IPS DF 4.7 (cell line): Measurements from ENCODE around the gene PCNX2.

Source experiments
- DNase-seq: peaks from one replicate; pipeline ENCODE4 v3.0.0-alpha.2; 2013; ENCODE audit warnings: low spot score; ENCODE audit errors: extremely low read depth

The PCNX2 gene

DNA sequence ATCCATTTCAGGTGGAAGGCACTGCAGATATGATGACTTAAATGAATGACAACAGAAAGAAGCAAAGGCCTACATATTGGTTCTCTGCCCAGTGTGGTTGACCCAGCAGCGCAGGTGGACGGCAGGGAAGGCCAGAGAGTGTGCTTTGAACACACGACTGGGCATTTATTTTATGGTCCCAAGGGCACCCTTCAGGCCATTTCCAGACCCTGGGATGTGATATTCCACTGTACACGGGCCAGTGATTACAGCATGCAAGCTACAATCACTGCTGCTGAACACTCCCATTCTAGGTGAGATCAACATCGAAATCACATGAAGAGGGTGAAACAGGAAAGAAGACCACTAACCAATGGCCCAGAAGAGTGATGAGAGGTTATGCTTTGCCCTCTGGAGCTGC, 33.8 kb downstream of the PCNX2 start:
- no peak for DNase-seq

DNA sequence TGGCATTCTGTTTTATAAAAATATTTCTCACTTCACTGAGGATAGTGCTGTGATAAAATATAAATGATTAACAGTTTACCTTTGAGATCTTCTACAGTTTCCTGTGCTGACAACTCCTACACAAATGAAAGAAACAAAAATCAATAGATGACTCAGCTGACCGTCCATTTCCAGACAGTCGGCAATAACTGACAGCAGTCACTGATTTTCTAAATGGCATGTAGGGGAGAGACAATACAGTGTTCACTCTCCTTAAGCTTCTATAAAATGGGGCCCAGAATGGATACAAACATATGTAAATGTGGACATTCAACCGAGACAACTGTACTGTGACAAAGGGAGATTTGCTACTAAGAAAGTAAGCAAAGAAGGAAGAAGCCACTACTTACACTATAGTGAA, 34.3 kb downstream of the PCNX2 start:
- no peak for DNase-seq

DNA sequence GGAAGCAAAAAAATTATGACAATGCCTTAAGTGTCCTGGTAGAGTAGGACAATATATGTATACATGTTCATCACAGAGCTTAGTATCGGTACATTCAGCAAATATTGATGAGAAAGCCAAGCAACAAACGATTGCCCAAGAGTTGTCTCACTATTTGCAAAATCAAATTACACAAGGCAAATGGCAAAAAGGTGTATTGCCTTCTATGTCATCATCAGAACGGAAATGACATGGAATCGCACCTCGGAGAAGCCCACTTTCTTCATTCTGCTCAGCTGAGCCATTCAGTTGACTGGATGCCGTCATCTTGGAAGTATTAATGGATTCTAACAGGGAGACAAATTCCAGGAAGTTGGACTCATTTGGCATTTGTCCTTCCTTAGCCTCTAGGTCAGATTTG, 37.7 kb downstream of the PCNX2 start:
- no peak for DNase-seq

DNA sequence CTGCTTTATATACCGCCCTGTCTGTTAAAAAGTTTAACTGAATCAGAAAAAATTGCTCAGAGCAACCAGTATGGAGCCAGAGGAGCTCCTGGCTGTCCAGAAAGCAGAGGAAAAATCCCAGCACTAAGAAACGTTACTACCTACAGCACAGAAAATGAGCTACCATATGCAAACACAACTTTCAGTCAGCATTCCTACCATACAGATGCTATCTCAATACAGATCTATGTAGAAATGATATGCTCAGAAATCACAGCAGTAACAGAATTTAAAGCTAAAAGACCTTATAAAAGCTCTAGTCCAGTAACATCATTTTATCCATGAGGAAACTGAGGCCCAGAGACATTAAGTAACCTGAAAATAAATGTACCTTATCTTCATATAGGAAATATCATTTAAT, 38.7 kb downstream of the PCNX2 start:
- no peak for DNase-seq

DNA sequence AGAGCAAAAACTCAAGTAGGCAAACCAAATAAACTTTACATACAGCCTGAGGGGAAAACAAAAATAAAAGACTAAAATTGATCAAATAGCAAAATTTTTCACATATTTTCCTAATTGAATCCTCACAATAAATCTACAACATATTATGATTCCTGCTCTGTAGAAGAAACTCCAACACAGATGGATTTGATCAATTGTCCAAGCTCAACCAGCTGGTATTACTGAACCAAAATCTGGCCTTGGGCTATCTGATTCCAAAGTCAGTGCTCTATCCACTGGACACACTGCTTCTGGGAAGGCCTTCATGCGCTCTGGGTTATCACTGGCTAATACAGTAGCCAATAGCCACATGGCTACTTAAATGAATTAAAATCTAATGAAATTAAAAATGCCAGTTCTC, 39.3 kb downstream of the PCNX2 start:
- DNase-seq, result no peak

DNA sequence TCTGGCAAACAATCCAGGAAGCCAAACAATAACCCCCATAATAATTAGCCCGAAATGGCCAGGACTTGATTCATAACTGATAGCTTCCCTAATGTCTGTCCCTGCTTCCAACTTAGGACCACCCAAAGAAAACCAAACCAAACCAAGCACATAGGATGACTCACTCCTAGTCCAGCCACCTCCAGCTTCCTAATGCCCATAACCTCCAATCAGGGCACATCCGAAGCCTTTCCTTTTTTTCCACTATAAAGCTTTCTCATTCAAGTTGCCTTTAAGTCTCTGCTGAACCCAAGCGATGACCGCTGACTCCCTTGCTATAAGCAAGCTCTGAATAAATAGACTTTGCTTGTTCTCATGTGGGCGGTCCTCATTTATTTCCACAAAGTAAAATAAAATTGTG, 40.4 kb downstream of the PCNX2 start:
- DNase-seq, result no peak

DNA sequence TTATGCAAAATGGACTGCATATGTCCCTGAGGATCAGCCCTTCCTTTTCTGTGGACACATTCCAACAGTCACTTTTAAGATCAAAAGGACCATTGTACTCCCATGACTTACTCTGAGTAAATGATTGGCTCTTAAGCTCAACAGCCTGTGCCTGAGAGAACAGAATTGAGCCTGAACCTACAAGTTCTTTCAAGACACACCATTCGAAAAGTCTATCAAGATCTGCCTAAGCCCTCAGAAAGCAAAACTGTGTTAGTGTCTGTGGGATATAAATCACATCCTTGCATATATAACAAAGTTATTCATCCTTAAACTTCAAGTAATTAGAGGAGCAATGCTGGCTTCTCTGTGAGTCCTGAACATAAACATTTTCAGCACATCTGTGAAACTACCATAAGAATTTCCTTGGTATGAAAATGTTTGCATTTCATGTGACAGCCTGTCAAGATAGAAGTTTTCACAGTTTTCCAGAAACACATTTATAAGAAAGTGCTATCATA, 41.6 kb downstream of the PCNX2 start:
- no peak for DNase-seq

DNA sequence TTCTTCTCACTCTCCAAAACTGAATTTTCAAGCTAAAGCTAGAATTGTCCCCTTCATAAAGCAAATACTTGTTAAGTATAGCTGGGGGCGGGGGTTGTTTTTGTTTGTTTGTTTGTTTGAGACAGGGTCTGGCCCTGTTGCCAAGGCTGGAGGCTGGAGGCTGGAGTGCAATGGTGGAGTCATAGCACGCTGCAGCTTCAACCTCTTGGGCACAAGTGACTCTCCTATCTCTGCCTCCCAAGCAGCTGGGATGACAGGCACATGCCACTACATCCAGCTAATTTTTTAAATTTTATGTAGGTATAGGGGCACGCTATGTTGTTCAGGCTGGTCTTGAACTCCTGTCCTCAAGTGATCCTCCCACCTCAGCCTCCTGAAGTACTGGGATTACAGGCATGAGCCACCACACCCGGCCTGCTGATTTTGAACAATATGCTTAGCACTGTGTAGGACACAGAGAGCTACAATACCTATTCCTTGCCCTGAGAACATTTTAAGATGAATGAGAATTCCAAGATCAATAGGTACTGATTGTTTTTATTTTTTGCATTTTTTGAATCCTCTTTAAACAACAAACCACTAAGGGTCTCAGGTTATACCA, 42.2 kb downstream of the PCNX2 start:
- no peak for DNase-seq

DNA sequence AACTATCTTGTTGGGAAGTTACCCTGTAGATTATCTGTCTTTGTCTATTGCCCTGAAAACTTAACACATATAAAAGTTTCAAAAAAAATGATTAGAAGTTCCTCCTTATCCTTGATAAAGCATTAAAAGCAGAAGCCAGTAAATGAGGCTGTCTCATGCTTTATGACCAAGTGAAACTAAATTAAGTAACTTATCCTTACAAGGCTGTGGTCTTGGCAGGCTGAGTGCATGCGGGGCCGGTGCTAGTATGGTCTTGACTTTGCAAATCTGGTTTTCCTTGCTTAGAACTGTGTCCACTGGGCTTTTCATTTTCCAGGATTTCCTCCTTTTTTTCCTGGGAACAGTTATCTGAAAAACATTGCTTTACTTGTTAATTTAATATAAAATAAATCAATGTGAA, 43.1 kb downstream of the PCNX2 start:
- DNase-seq, result no peak

DNA sequence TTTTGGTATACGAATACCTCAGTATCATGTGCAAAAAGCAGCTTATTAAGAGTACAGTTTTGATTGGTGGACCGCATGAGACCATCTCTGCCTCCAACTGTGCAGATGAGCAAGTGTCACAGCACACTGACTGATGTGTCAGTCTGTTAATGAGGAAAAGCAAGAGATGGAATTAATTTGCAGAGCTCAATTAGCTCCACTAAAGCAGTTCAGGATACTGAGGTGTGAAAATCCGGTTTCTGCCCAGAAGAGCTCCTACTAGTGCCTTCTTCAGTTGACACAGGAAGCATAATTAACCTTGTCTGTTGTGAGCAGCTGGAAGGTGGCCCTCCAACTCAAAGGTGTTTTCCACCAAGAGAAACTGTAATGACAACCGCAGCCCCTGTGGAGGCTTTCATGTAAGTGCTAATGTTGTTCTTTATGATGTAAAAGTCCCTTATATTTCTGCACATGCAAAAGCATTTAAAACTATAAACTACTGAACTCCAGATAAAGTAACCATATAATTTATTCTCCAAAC, 44.3 kb downstream of the PCNX2 start:
- DNase-seq, result no peak

DNA sequence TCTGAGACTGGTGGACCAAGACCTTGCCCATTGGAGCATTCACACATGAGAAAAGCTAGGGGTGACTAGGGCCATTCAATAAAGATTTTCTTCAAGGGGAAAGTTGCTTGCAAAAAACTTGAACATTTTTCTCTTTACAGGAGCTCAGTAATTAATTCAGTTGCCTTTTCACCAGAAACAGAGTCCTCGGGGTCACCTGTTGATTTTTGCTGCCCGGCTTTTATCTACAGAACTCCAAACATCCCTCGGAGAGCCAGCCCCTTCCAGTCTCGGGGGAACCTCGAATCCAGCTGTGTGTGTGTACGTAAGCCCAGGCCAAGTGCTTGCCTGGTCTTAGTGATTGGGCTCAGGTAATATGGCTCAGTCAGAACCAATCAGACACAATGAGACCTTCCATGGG, 47.5 kb downstream of the PCNX2 start:
- no peak for DNase-seq

DNA sequence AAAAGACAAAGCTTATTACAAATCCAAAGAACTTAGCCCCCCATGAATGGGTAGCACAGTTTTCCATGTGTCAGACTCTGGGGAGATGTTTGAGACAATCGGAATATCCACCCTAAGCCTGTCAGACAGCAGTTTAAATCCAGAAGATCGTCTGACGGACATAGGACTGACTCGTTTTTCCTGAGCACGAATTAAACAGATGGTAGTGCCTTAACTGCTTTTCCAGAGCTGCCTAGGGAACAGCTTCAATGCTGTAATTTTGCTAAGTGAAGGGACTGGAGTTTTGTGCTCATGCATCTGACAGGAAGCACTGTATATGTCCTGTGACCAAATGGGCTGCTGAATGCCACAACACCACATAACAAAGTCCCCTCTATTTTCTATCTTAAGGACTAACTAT, 48.6 kb downstream of the PCNX2 start:
- DNase-seq, result no peak

DNA sequence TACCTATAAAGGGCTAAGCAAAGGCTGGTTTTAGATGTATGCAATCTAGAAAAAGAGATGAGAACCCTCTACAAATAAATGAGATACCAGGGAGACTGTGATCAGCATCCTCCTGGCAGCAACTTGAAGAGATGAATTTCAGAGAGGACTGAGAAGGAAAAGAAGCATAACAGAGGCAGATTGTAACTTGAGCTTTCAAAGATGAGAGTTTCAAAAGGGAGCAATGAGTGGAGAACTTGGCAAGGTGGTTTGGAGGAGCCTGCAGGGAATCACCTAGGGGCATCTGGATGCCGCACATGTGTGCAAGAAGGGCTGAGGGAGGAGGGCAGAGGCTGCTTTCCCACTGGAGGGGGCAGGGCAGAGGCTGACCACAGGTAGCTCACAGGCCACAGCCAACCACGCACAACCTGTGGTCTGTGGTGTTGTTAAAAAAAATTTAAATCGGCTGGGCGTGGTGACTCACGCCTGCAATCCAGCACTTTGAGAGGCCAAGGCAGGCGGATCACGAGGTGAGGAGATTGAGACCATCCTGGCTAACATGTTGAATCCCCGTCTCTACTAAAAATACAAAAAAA, 50.2 kb downstream of the PCNX2 start:
- no peak for DNase-seq

DNA sequence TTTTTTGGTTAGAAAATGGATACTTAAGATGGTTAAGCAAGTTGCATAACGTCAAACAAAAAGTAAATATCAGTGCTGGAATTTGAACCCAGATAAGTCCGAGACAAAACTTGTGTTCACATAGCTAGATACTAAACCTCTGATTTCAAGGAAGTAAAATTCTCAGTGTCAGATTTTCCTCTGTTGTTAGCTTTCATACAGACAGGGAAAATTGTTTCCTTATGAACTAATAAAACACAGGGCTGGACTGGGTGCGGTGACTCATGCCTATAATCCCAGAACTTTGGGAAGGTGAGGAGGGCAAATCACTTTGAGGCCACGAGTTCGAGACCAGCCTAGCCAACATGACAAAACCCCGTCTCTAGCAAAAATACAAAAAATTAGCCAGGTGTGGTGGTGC, 51.3 kb downstream of the PCNX2 start:
- DNase-seq, result no peak

DNA sequence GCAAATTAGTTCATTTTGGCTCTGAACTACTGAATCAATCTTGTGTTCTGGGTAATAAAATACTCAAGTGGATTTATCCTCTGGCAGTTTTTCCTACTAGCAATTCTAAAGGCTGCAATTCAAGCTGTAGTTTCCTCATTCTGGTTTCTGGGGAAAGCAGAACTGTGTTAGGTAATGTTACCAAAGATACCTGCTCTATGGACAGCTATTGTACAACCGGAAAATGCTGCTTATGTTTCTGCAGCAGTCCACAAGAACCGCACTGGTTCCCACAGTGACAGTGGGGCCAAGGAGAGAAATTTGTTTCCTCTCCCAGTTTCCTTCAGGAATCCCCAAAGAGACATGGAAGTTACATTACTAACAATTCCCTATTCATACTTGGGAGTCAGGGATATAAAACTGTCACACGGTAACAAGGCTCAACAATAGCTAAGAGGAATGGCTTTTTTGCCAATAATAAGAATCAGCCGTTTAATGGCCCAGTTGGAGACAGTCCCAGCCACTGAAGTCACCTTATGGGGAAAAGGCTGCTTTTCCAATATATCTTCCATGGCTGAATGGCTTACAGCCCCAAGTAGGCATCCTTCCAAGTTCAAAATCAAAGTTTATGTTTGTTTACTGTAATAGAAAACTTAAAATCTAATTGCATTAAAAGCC, 52.6 kb downstream of the PCNX2 start:
- no peak for DNase-seq

DNA sequence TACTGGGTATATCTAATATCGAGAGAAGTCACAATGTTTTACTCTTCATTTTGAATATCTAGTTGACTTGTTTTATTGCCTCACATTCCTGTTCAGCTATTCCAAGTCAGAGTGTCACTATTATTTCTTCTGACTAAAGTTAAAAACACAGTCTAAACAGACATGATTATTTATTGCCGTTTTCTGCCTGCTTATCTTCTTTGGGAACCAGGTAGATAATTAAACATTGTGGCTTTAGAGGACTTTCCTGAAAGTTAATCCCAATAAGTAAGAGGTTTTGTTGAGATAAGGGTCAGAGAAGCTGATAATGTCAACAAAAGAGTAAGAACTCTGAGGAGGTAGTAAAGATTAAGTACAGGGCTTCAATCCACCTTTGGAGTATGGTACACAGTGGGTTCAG, 53.8 kb downstream of the PCNX2 start:
- no peak for DNase-seq

DNA sequence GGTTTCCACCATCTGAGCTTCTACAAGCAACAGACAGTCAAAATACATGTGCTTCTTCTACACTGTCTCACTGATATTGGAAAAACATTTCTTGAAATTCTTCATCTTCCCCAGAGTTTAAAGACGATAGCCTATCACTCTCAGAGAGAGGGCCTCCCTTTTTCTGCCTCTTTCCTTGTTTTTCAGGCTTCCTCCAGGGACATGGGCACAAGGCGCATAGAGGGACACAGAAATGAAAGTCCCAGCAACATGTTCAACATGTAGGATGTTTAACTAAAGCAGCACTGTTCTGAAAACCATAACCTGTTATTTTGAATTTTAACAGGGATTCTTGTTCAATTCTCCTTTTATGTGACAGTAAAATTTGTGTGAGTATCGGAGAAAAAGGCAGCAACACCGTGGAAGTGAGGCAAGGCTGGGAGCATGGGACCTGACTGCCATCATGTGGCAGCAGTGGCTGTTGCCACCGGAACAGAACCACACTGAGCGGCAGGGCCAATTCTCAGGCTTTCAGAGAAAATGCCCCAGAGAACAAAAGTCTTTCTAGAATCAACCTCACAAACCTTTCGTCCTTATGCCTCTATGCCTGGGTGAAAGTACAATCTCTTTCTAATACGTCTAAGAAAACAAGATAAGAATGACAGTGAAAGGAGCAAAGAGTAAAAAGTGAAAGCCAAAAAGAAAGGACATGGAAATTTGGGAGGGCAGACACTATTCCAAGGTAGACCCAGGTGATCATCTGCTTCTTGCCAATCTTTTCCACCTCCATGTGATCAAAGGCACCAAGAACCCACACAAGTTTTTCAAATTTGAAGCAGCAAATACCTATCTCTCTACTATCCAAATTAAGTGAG, 54.5 kb downstream of the PCNX2 start:
- DNase-seq, result no peak

DNA sequence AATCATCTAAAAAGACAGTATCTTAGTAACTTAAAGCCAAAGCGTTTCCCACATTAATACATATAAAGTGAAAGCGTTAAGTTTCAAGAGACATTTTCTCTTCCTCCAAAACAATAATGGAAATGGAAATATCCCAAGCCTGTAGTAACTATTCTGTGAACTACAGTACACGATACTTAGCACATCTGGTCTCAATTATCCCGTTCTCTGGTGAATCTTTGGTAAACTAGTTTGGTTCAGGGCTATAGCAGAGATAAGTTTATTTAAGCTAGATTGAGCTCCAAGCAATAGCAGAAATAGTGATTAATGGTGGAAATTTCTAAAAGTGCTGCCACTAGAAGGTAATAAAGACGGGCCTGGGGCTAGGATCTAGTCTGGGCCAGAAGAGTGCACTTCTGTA, 55.2 kb downstream of the PCNX2 start:
- no peak for DNase-seq

DNA sequence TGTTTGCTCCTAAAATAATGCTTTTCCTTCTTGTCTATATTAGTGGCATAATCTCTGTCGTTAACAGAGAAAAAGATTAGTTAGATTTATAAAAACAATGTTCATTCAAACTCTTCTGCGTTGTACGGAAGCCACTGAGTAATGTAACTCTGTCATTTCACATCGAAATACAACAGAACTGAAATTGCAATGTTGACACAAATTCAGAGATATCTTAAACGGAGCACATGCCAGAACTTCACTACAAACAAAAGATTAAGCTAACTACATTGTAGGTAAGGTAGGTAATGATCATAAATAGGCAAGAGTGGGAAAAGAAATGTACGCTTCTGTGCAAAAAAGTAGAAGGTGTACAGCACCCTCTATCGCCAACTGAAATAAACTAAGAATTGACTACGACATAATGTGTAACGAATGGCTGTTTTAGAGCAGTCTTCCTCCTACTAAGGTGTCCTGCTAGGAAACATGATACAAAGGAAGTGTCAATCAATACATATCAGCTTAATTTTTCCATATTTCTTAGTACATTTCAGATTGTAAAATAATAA, 56.6 kb downstream of the PCNX2 start:
- no peak for DNase-seq

DNA sequence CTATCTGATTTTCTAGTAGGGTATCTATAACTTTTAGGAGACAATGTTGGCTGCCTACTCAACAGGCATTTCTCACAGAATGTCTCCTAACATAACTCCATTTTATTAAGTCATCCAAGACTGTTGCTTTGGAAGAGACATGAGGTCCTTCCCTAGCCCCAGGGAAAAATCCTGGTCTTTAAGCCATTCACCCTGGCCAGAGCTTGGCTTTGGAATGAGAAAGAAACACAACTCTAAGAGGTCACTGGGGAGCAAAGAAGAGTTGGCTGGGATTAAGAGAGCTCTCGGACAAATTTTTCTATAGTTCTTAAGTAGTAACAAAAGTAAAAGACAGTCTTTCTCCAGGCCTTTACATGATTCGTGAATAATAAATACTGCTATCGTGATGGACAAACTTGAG, 57.9 kb downstream of the PCNX2 start:
- no peak for DNase-seq

DNA sequence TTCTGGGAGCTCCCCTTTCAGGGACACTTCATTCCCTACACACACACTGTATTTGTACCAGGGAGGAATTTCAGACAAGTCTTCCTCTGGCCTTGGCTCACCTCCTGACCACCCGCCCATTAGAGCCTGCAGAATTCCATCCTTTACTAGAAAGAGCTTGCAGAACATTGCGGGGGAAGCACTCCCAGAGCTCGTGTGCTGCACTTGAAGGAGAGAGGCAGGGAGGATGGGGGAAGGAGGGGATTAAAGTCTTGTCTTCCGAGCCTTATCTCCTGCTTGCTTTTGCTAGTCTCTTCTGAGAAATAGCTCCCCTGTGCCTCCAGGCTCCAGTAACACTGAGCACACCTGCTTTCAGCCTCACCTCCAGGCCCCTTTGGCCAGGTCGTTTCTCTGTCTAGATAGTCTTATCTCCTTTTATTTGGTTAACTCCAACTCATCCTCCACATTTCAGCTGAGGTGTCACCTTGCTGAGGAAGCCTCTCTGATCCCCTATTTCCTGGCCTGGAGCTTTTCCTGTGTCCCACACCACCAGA, 62.0 kb downstream of the PCNX2 start:
- DNase-seq, result no peak
